ENCODE results near the gene PGAP6. TPM values are rescaled to one million over a fixed set of nuclear protein-coding genes. Genes with fewer than 3 reads are reported as not detected.

Gene PGAP6
- total and polyA plus RNA-seq, 2 of the 8 experiments (the other 6 are each of a cell fraction or from before 2014, with no cell fraction given) = 86.8 to 364 TPM

GRCh38 chr16:324201-324450 is 57.7 kb downstream of the PGAP6 start:
- Histone ChIP-seq H3K56ac (replicated peaks; ENCODE audit: insufficient read length, low read depth, low read length) (no peak overlapping the region), H2AK5ac (ENCODE audit: low read depth, low read length) (no peak overlapping the region), H4K8ac (ENCODE audit: extremely low read depth, insufficient read depth, low read length) (no peak overlapping the region), H2BK20ac (ENCODE audit: low read length) (no peak overlapping the region), H3K18ac (ENCODE audit: extremely low read depth, low read length) (no peak overlapping the region), H4K20me1 (replicated peaks in 1 of 2; ENCODE audit: control insufficient read depth in 1 of 2, insufficient read depth in 2 of 2, low read length in 2 of 2) (peaks cover 26 to 52% of the 10 kb centered on the region in 2 experiments), H2BK5ac (ENCODE audit: low read depth, low read length) (no peak overlapping the region), H3K4me2 (ENCODE audit: insufficient read depth in 1 of 2, low read depth in 2 of 2, low read length in 2 of 2) (no peak overlapping the region), H3K27me3 (replicated peaks in 1 of 4; ENCODE audit: control insufficient read depth in 3 of 4, extremely low read depth in 1 of 4, insufficient read depth in 3 of 4, low read length in 3 of 4) (no peaks in the 10 kb centered on the region), H3K14ac (ENCODE audit: insufficient read length) (no peak overlapping the region), H4K91ac (replicated peaks; ENCODE audit: insufficient read length, low read length) (no peak overlapping the region), H3K27ac (ENCODE audit: low read depth, low read length) (no peak overlapping the region), H3K4ac (replicated peaks; ENCODE audit: insufficient read length, low read depth, low read length) (no peak overlapping the region), H3K36me3 (ENCODE audit: control insufficient read depth in 2 of 4, insufficient read depth in 4 of 4, low read length in 3 of 4) (no peaks in the 10 kb centered on the region; a peak in 1 of 8 replicates), H4K5ac (ENCODE audit: insufficient read length, low read depth, low read length) (no peak overlapping the region), H3K79me1 (ENCODE audit: low read depth, low read length) (peaks cover 34% of the 10 kb centered on the region), H3K4me1 (replicated peaks in 1 of 4; ENCODE audit: control insufficient read depth in 3 of 4, insufficient read depth in 4 of 4, low read length in 3 of 4) (peaks cover 0 to 14% (median 9%) of the 10 kb centered on the region in 4 experiments; a peak in 6 of 7 replicates), H3K23me2 (ENCODE audit: low read depth, low read length) (no peaks in the 10 kb centered on the region; the same call in 1 of the 2 replicates), H3K9me3 (ENCODE audit: insufficient read depth in 2 of 2, low read depth in 1 of 2, low read length in 1 of 2) (no peaks in the 10 kb centered on the region), H3K79me2 (ENCODE audit: control insufficient read depth in 1 of 2, insufficient read depth in 2 of 2, low read length in 2 of 2) (peaks cover 0 to 74% of the 10 kb centered on the region in 2 experiments; a peak in 3 of 4 replicates), H2BK120ac (replicated peaks; ENCODE audit: low read depth, low read length) (no peak overlapping the region), H3K23ac (ENCODE audit: insufficient read length) (no peak overlapping the region), H3K4me3 (ENCODE audit: extremely low read depth in 1 of 4, insufficient read depth in 2 of 4, low read depth in 3 of 4, low read length in 4 of 4) (no peak overlapping the region), H2BK12ac (ENCODE audit: low read depth, low read length) (no peak overlapping the region), H2AFZ (ENCODE audit: low read length) (no peak overlapping the region), H2BK15ac (ENCODE audit: low read length) (no peak overlapping the region), H3K9ac (replicated peaks in 1 of 4; ENCODE audit: extremely low read depth in 1 of 4, low read depth in 3 of 4, low read length in 3 of 4) (no peak overlapping the region)
- FAIRE-seq = no peak
- ChIA-PET CTCF (ENCODE audit: partially characterized antibody) (interaction anchor here (0.7 to 1.9 kb wide), 10 partner anchors 10 to 230 kb away, joined by 3 to 7 read pairs (median 4); partner anchors contain the start of gene ARHGDIG), POLR2A (ENCODE audit: partially characterized antibody) (interaction anchor here (1.8 kb wide), 1 partner anchor 27 kb away, joined by 6 read pairs; no protein-coding TSS in a partner anchor)
- DNase-seq (ENCODE audit: low read depth in 1 of 2, low spot score in 2 of 2) = no peak
- TF ChIP-seq POLR2A (IDR thresholded peaks at IDR 0.05; ENCODE audit: control extremely low read depth in 1 of 2, low read depth in 2 of 2, low read length in 2 of 2) = no peak
- no peak for TF ChIP-seq BCL11A (IDR thresholded peaks at IDR 0.05; ENCODE audit: low read depth in 2 of 2, low read length in 2 of 2)
- no peak for TF ChIP-seq MAFK (IDR thresholded peaks at IDR 0.05; ENCODE audit: low read depth, low read length)
- TF ChIP-seq, protein P1, sequence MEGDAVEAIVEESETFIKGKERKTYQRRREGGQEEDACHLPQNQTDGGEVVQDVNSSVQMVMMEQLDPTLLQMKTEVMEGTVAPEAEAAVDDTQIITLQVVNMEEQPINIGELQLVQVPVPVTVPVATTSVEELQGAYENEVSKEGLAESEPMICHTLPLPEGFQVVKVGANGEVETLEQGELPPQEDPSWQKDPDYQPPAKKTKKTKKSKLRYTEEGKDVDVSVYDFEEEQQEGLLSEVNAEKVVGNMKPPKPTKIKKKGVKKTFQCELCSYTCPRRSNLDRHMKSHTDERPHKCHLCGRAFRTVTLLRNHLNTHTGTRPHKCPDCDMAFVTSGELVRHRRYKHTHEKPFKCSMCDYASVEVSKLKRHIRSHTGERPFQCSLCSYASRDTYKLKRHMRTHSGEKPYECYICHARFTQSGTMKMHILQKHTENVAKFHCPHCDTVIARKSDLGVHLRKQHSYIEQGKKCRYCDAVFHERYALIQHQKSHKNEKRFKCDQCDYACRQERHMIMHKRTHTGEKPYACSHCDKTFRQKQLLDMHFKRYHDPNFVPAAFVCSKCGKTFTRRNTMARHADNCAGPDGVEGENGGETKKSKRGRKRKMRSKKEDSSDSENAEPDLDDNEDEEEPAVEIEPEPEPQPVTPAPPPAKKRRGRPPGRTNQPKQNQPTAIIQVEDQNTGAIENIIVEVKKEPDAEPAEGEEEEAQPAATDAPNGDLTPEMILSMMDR (IDR thresholded peaks at IDR 0.05; ENCODE audit: control extremely low read depth in 1 of 3, insufficient read depth in 1 of 3, low read depth in 1 of 3, low read length in 3 of 3) = no peak
- WGBS, 2 experiments (ENCODE audit: extremely low coverage in 1 of 2, insufficient coverage in 1 of 2, insufficient read length in 1 of 2, insufficient replicate concordance in 2 of 2, low coverage in 1 of 2, low lambda C conversion rate in 2 of 2, missing lambda C conversion rate in 1 of 2) = 92% methylated on average over 17 of the region's 17 CpGs; no CpG with 5 or more reads in 1 of the 2 experiments

Data from H1 (cell line).